K562 (cell line): ENCODE results near the gene INO80C. TPM values are rescaled to one million over a fixed set of nuclear protein-coding genes. Genes with fewer than 3 reads are reported as not detected.

Experiments used
- ARNT ChIP-seq, 2 experiments: fragments of 450-650 bp; IDR thresholded peaks; 2 replicates each; pipeline ENCODE4 v1.6.1; 2016; ENCODE audit warnings: mild to moderate bottlenecking in 1 of 2
- ATF1 ChIP-seq, 2 experiments: fragments of 450-650 bp in 1 of 2; IDR thresholded peaks; 2 replicates each; pipeline ENCODE4 v1.6.1; 2016; ENCODE audit warnings: missing compliant biosample characterization in 1 of 2, missing genetic modification characterization in 1 of 2
- BDP1 ChIP-seq: IDR thresholded peaks from 3 replicates; pipeline ENCODE4 v1.6.1; 2011; ENCODE audit not compliant: insufficient read length, insufficient read depth
- CCNT2 ChIP-seq: IDR thresholded peaks from 2 replicates; pipeline ENCODE4 v1.6.1; 2011; ENCODE audit warnings: borderline replicate concordance, low read depth, mild to moderate bottlenecking, moderate library complexity, mixed read lengths, low read length; ENCODE audit not compliant: insufficient read length; ENCODE audit errors: extremely low read depth
- DIDO1 ChIP-seq: fragments of 450-650 bp; IDR thresholded peaks from 2 replicates; pipeline ENCODE4 v1.6.1; 2016; ENCODE audit warnings: low read depth, missing biosample characterization, missing genetic modification characterization
- GATAD2B ChIP-seq: fragments of 450-650 bp; IDR thresholded peaks from 2 replicates; pipeline ENCODE4 v1.6.1; 2017; ENCODE audit warnings: mild to moderate bottlenecking, borderline replicate concordance
- KAT7 ChIP-seq: sonication (generic); formaldehyde crosslinking; IDR thresholded peaks from 2 replicates; pipeline ENCODE4 v1.8.0; 2022; ENCODE audit warnings: missing genetic modification reagents, mild to moderate bottlenecking, borderline replicate concordance
- KLF1 ChIP-seq: fragments of 450-650 bp; IDR thresholded peaks from 2 replicates; pipeline ENCODE4 v1.6.1; 2016; ENCODE audit warnings: missing genetic modification characterization, missing compliant biosample characterization
- MEF2D ChIP-seq: conservative IDR thresholded peaks from 2 replicates; pipeline ENCODE4 v1.6.1; 2016; ENCODE audit warnings: low read depth, missing genetic modification characterization, missing compliant biosample characterization
- PHB ChIP-seq: fragments of 250-450 bp; sonication (Bioruptor Pico); IDR thresholded peaks from 2 replicates; pipeline ENCODE4 v1.5.0; 2021
- RNF2 ChIP-seq: sonication (generic); IDR thresholded peaks from 2 replicates; pipeline ENCODE4 v1.6.1; 2016
- RUNX1 ChIP-seq: sonication (generic); IDR thresholded peaks from 2 replicates; pipeline ENCODE4 v1.6.1; 2016; ENCODE audit warnings: antibody characterized with exemption, low read depth
- SIRT6 ChIP-seq: IDR thresholded peaks from one replicate; pipeline ENCODE4 v1.6.1; 2012; ENCODE audit warnings: low read depth, mild to moderate bottlenecking, control low read depth, inconsistent platforms, low read length, moderate library complexity
- SMARCC2 ChIP-seq: fragments of 450-650 bp; IDR thresholded peaks from 2 replicates; pipeline ENCODE4 v1.6.1; 2017; ENCODE audit warnings: antibody characterized with exemption, moderate library complexity, mild to moderate bottlenecking, low read depth
- ZEB2 ChIP-seq: fragments of 450-650 bp; IDR thresholded peaks from 2 replicates; pipeline ENCODE4 v1.6.1; 2016
- ZNF224 ChIP-seq: sonication (generic); formaldehyde crosslinking; IDR thresholded peaks from 2 replicates; pipeline ENCODE4 v1.8.0; 2022; ENCODE audit warnings: mild to moderate bottlenecking, missing genetic modification reagents
- ZNF24 ChIP-seq: fragments of 450-650 bp; IDR thresholded peaks from 2 replicates; pipeline ENCODE4 v1.6.1; 2016
- ZNF766 ChIP-seq: fragments of 200-800 bp; sonication (Bioruptor generic); conservative IDR thresholded peaks from 2 replicates; pipeline ENCODE4 v1.6.1; 2016; ENCODE audit warnings: missing genetic modification characterization, missing compliant biosample characterization
- polyA plus RNA-seq, 8 experiments: library from polyadenylated mRNA; depleted of rRNA in 4 of 8; stranded (reverse) in 5 of 8; unstranded in 3 of 8; fragments of >200 nt; fragmentation: Nextera tagmentation in 2 of 8; fragmentation: Illumina TruSeq in 1 of 8; extraction: Ambion mirVana in 2 of 8; extraction: Trizol in 1 of 8; gene quantifications; 2 replicates each; pipeline versions ENCODE4 v1.2.1 to v1.2.3, GENCODE V29; 2011 to 2014; ENCODE audit warnings: inconsistent platforms in 1 of 8, missing spikeins in 1 of 8
- total RNA-seq, 7 experiments: library from RNA; depleted of rRNA in 6 of 7; stranded (reverse); fragments of >200 nt in 6 of 7; fragmentation: Illumina TruSeq in 2 of 7; extraction: Trizol in 2 of 7; gene quantifications; 2 replicates each; pipeline versions ENCODE4 v1.2.1 to v1.2.3, GENCODE V29; 2011 to 2021; ENCODE audit warnings: low replicate concordance in 1 of 7
- TF ChIP-seq, protein P1 (sequence below): fragments of 450-650 bp; IDR thresholded peaks from one replicate; pipeline ENCODE4 v1.6.1; 2018; ENCODE audit warnings: mild to moderate bottlenecking, moderate library complexity; ENCODE audit not compliant: partially characterized antibody
- TF ChIP-seq, protein P2 (sequence below): sonication (generic); formaldehyde crosslinking; IDR thresholded peaks from 2 replicates; pipeline ENCODE4 v1.5.0; 2020; ENCODE audit warnings: missing genetic modification reagents
- TF ChIP-seq, protein P3 (sequence below): fragments of 450-650 bp; formaldehyde crosslinking; IDR thresholded peaks from 2 replicates; pipeline ENCODE4 v1.4.0; 2020; ENCODE audit warnings: mild to moderate bottlenecking, moderate library complexity
- TF ChIP-seq, protein P4 (sequence below): fragments of 200-800 bp; sonication (Bioruptor generic); IDR thresholded peaks from 2 replicates; pipeline ENCODE4 v1.6.1; 2017; ENCODE audit warnings: missing genetic modification characterization, missing compliant biosample characterization
- TF ChIP-seq, protein P5 (sequence below): fragments of 250-450 bp; sonication (Bioruptor Pico); IDR thresholded peaks from 2 replicates; pipeline ENCODE4 v1.4.0; 2020

Gene INO80C
- total and polyA plus RNA-seq, 9 of the 15 experiments (the other 6 are each of a cell fraction or from before 2014, with no cell fraction given) = 14.3 to 53.3 (median 46.6) TPM

DNA sequence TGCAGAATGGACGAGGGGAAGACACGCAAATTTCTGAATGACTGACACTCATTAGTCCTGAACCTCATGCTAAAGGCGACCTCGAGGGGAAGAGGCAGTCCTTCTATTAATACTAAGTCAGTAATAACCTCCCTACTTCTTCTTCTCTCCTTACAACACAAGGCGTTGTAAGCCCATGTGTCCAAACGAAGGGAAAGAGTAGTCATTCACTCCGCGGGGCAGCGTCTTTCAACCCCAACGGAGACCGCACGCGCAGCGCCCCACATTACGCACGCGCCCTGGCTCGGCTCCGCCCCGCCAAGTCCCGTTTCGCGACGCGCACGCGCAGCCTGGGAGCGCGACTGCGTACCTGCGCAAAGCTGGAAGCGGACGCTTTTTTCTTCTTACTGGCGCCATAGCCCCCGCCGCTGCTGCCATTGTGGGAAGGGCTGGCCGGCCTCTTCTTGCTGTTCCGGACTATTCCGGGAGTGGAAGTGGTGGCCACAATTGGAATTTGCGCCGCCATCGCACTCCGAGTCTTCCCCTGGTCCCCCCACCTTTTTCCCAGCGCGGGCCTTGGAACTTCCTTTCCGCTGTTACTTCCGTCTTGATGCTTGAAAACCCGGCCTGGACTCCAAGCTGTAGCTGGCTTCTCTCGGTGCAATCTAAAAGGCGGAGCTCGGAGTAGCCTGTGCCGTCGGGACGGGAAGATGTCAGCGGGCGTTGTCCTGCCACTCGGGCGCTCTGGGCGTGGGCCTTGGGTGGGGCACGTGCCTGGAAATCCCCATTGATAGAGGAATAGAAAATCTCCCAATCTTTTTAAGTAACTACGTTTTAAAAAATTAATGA lies at the start of gene INO80C (continued):
- TF ChIP-seq RUNX1 (peak; percentile 59; the same call in 1 of the 2 replicates), SIRT6 (peak; percentile 38), ZNF224 (0 out of 2 replicates have a peak, but pooled peaks have one; percentile 18), RNF2 (peak; percentile 88), ZNF766 (0 out of 2 replicates have a peak, but pooled peaks have one; percentile 53), KLF1 (tag) (peak; percentile 99), BDP1 (no peak), KAT7 (CRISPR knock-in tag) (0 out of 2 replicates have a peak, but pooled peaks have one; percentile 88), ZEB2 (peak; percentile 55; the same call in 1 of the 2 replicates), SMARCC2 (peak; percentile 32; the same call in 1 of the 2 replicates), MEF2D (tag) (peak; percentile 73), GATAD2B (peak; percentile 97), ARNT (IDR thresholded peaks at IDR 0.05) (peak; percentile 79 to 89), CCNT2 (peak; percentile 95), ZNF24 (peak; percentile 90), PHB (CRISPR knock-in tag) (no peak), ATF1 (CRISPR knock-in tag; IDR thresholded peaks at IDR 0.05) (0 out of 2 replicates have a peak, but pooled peaks have one; percentile 50), ATF1 (tag; IDR thresholded peaks at IDR 0.05) (peak; percentile 87), DIDO1 (tag) (peak; percentile 85)
- TF ChIP-seq, protein P1, sequence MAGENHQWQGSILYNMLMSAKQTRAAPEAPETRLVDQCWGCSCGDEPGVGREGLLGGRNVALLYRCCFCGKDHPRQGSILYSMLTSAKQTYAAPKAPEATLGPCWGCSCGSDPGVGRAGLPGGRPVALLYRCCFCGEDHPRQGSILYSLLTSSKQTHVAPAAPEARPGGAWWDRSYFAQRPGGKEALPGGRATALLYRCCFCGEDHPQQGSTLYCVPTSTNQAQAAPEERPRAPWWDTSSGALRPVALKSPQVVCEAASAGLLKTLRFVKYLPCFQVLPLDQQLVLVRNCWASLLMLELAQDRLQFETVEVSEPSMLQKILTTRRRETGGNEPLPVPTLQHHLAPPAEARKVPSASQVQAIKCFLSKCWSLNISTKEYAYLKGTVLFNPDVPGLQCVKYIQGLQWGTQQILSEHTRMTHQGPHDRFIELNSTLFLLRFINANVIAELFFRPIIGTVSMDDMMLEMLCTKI = no peak
- TF ChIP-seq, protein P2, sequence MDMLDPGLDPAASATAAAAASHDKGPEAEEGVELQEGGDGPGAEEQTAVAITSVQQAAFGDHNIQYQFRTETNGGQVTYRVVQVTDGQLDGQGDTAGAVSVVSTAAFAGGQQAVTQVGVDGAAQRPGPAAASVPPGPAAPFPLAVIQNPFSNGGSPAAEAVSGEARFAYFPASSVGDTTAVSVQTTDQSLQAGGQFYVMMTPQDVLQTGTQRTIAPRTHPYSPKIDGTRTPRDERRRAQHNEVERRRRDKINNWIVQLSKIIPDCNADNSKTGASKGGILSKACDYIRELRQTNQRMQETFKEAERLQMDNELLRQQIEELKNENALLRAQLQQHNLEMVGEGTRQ (CRISPR knock-in tag) = peak; percentile 58
- TF ChIP-seq, protein P3, sequence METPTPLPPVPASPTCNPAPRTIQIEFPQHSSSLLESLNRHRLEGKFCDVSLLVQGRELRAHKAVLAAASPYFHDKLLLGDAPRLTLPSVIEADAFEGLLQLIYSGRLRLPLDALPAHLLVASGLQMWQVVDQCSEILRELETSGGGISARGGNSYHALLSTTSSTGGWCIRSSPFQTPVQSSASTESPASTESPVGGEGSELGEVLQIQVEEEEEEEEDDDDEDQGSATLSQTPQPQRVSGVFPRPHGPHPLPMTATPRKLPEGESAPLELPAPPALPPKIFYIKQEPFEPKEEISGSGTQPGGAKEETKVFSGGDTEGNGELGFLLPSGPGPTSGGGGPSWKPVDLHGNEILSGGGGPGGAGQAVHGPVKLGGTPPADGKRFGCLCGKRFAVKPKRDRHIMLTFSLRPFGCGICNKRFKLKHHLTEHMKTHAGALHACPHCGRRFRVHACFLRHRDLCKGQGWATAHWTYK = peak; percentile 55; the same call in 1 of the 2 replicates
- TF ChIP-seq, protein P4, sequence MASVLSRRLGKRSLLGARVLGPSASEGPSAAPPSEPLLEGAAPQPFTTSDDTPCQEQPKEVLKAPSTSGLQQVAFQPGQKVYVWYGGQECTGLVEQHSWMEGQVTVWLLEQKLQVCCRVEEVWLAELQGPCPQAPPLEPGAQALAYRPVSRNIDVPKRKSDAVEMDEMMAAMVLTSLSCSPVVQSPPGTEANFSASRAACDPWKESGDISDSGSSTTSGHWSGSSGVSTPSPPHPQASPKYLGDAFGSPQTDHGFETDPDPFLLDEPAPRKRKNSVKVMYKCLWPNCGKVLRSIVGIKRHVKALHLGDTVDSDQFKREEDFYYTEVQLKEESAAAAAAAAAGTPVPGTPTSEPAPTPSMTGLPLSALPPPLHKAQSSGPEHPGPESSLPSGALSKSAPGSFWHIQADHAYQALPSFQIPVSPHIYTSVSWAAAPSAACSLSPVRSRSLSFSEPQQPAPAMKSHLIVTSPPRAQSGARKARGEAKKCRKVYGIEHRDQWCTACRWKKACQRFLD (CRISPR knock-in tag) = peak; percentile 86
- TF ChIP-seq, protein P5, sequence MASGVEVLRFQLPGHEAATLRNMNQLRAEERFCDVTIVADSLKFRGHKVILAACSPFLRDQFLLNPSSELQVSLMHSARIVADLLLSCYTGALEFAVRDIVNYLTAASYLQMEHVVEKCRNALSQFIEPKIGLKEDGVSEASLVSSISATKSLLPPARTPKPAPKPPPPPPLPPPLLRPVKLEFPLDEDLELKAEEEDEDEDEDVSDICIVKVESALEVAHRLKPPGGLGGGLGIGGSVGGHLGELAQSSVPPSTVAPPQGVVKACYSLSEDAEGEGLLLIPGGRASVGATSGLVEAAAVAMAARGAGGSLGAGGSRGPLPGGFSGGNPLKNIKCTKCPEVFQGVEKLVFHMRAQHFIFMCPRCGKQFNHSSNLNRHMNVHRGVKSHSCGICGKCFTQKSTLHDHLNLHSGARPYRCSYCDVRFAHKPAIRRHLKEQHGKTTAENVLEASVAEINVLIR (CRISPR knock-in tag) = no peak; the same call in 1 of the 2 replicates
